ENCODE measurements around the gene RNF224. TPM values are rescaled to one million over a fixed set of nuclear protein-coding genes. Genes with fewer than 3 reads are reported as not detected.
A peak's percentile ranks its signal among the peaks of the same experiment; 100 is the strongest.
"Not testable (repeated sequence)": the region's sequence is repeated elsewhere in the genome, so short reads cannot be mapped to it uniquely, and the experiment has no call there.

Gene RNF224
- total and polyA plus RNA-seq, 7 experiments from 2014 or later: 0.12 TPM; not detected in 6

DNA sequence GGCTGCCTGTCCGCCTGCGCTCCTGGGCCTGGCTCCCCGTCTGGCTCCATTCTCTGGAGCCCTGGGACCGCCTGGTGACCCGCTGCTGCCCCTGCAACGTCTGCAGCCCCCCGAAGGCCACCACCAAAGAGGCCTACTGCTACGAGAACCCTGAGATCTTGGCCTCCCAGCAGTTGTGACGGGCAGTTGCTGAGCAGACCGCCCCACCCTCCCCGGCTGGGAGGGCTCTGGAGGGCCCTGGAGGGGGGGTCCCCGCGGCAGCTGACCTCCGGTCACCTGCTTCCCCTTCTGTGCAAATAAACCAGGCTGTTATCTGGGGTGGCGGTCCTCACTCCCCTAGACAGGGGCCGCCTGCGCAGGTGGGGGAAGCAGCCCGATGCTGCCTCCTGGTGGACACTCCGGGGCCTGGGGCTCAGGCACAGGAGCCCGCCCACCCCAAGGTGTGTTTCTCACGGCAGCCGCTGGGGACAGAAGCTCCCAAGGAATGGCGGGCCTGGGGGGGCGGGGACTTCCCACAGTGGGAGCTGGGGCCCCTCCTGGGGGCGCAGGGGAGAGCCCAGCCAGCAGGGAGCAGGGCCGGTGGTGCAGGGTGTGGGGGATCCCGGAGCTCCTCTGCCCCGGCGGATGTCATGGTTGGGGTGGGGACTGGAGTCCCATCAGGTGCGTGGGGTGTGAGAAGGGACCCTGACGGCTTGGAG lies 9.1 kb downstream of the RNF224 start:
- Mint-ChIP-seq H3K4me1 (peaks cover 4 to 16% (median 11%) of the 10 kb centered on the region in 7 donors), H3K36me3 (peaks cover 0 to 4% (median 0%) of the 10 kb centered on the region in 5 donors), H3K27me3 (peaks cover 0 to 10% (median 0%) of the 10 kb centered on the region in 5 donors), H3K4me3 (peak overlapping the region in 2 of 10 donors; percentile 25), H3K9me3 (peaks cover 0 to 6% (median 0%) of the 10 kb centered on the region in 11 donors), H3K27ac (no peak overlapping the region)
- CTCF ChIA-PET: interaction anchor here (0.5 to 2.2 kb wide), 16 partner anchors 9 to 757 kb away, joined by 3 to 13 read pairs (median 4); partner anchors contain the start of genes MAN1B1 and RNF224
- peaks cover 6 to 13% of the 10 kb centered on the region in 2 donors for H3K4me1 ChIP-seq (ENCODE audit: control insufficient read depth in 2 of 2, insufficient read depth in 2 of 2, low read length in 2 of 2)
- peak; percentile 56 for ATAC-seq
- H3K27me3 ChIP-seq (ENCODE audit: control insufficient read depth in 2 of 2, insufficient read depth in 2 of 2, low read length in 2 of 2): no peaks in the 10 kb centered on the region
- H3K36me3 ChIP-seq (ENCODE audit: control insufficient read depth in 2 of 3, insufficient read depth in 3 of 3, low read length in 3 of 3): no peaks in the 10 kb centered on the region
- no peak overlapping the region for H3K27ac ChIP-seq (ENCODE audit: low read depth, low read length)
- intact Hi-C loops (cut with micrococcal nuclease): loop anchor here (1.0 to 5.0 kb wide), 8 partner anchors 13 to 207 kb away; partner anchors contain the start of genes NELFB (in 2 of the 2), NDOR1 (in 1 of the 2), NPDC1 (in 1 of the 2) and TMEM203 (in 1 of the 2)
- DNase-seq: peak; percentile 79 to 93 (median 87)
- H3K4me3 ChIP-seq (ENCODE audit: low read length): peak overlapping the region; percentile 27
- H3K9me3 ChIP-seq (ENCODE audit: control insufficient read depth in 2 of 3, low read length in 3 of 3): no peaks in the 10 kb centered on the region
- POLR2A ChIA-PET: interaction anchor here (0.7 to 10.7 kb wide), 9 partner anchors 13 to 446 kb away, joined by 3 to 168 read pairs (median 3); partner anchors contain the start of genes MAN1B1, NELFB, RNF208 and STPG3

DNA sequence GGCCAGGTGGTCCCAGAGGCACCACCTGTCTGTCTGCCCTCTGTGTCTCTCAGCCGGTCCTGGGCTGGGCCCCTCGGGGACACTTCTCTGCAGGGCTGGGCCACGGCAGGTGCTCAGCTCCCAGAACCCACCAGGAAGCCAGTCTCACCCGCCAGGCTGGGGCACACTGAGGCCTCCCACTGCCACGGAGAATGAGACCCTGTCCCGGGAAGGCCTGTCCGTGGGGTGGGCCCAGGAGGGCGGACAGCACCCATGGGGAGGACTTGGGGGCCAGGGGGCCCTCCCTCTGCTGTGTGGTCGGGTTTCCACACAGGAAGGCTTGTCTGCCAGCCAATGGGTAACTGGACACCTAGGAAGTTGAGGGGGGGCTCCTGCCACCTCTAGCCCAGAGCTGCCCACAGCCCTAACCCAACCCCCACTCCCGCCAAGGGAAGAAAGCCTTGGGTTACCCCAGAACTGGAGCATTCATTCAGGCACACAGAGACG lies 9.7 kb downstream of the RNF224 start:
- Mint-ChIP-seq H3K36me3 (peaks cover 0 to 4% (median 0%) of the 10 kb centered on the region in 5 donors), H3K4me3 (peak overlapping the region in 2 of 10 donors; percentile 25)
- intact Hi-C loops (cut with micrococcal nuclease): loop anchor here (1.0 to 5.0 kb wide), 8 partner anchors 14 to 208 kb away; partner anchors contain the start of genes NELFB (in 2 of the 2), NDOR1 (in 1 of the 2), NPDC1 (in 1 of the 2) and TMEM203 (in 1 of the 2)

DNA sequence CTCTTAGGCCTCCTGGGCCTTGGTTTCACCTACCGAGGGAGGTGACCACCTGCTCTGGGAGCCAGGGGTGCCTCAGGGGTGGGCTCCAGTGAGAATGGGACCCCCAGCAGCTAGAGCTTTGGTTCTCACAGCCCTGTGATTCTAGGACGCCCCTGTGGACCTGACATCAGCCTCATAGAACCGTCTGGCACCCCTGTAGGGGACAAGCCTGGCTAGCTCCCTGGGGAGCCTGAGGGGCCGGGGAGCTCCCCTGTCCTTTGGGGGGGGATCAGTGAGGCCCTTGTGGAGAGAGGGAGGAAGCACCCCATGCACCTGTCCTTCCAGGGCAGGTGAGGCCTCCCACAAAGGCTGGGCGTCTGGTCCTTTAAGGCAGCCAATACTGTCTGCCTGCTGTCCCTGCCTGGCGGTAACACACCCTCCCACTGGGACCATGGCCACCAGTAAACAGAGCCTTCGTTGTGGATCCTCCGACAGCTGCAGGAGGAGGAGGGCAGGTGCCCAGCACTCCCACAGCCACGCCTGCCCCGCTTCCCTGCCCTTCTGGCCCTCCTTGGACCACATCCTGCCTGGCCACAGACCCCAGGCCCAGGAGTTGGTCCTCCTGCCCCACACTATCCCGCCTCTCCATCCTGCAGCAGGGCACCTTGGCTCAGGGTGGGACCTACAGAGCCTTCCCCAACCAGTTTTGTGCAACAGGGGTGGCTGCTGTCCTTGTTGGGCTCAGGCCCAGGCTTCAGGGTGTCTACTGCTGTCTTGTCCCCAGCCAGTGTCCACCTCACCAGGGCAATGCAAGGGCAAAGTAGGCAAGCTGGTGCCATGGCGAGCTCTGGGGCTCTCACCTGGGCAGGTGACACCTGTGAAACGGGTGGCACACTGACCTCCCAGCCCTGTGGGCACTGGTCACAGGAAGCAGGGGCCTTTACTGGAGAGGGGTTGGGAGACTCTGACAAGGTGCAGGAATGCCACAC lies 10.7 kb downstream of the RNF224 start:
- H3K36me3 Mint-ChIP-seq: peaks cover 0 to 11% (median 4%) of the 10 kb centered on the region in 5 donors
- ChIA-PET CTCF (interaction anchor here (0.6 to 2.2 kb wide), 8 partner anchors 9 to 199 kb away, joined by 3 to 13 read pairs (median 4); partner anchors contain the start of gene RNF224), POLR2A (interaction anchor here (0.9 to 10.7 kb wide), 4 partner anchors 14 to 152 kb away, joined by 3 to 168 read pairs (median 12); partner anchors contain the start of genes ANAPC2, MAN1B1, NELFB and SSNA1)
- Histone ChIP-seq H3K4me1 (ENCODE audit: control insufficient read depth in 2 of 2, insufficient read depth in 2 of 2, low read length in 2 of 2) (peaks cover 15 to 24% of the 10 kb centered on the region in 2 donors), H3K36me3 (ENCODE audit: control insufficient read depth in 2 of 3, insufficient read depth in 3 of 3, low read length in 3 of 3) (peaks cover 0 to 11% (median 9%) of the 10 kb centered on the region in 3 experiments), H3K27me3 (ENCODE audit: control insufficient read depth in 2 of 2, insufficient read depth in 2 of 2, low read length in 2 of 2) (no peaks in the 10 kb centered on the region), H3K9me3 (ENCODE audit: control insufficient read depth in 2 of 3, low read length in 3 of 3) (no peaks in the 10 kb centered on the region), H3K27ac (ENCODE audit: low read depth, low read length) (no peak overlapping the region), H3K4me3 (ENCODE audit: low read length) (no peak overlapping the region)
- peaks cover 0 to 8% (median 0%) of the 10 kb centered on the region in 11 donors for H3K9me3 Mint-ChIP-seq
- no peak for DNase-seq
- H3K4me1 Mint-ChIP-seq: peaks cover 9 to 26% (median 20%) of the 10 kb centered on the region in 7 donors
- H3K27ac Mint-ChIP-seq: peak overlapping the region in 1 of 9 donors; percentile 36
- peaks cover 0 to 9% (median 0%) of the 10 kb centered on the region in 5 donors for H3K27me3 Mint-ChIP-seq
- no peak for ATAC-seq
- intact Hi-C loops (cut with micrococcal nuclease): loop anchor here in 1 of 2 donors (5.0 kb wide), 1 partner anchor 191 kb away; the partner anchor contains the start of gene NPDC1
- peak overlapping the region in 3 of 10 donors; percentile 12 to 66 (median 50) for H3K4me3 Mint-ChIP-seq

More for the DNA sequence above, 9.7 kb downstream of the RNF224 start:
- peaks cover 4 to 16% (median 11%) of the 10 kb centered on the region in 7 donors for H3K4me1 Mint-ChIP-seq
- H3K27me3 ChIP-seq (ENCODE audit: control insufficient read depth in 2 of 2, insufficient read depth in 2 of 2, low read length in 2 of 2): no peaks in the 10 kb centered on the region
- ChIA-PET CTCF (interaction anchor here (0.5 to 2.2 kb wide), 16 partner anchors 10 to 756 kb away, joined by 3 to 13 read pairs (median 4); partner anchors contain the start of genes MAN1B1 and RNF224), POLR2A (interaction anchor here (0.7 to 10.7 kb wide), 8 partner anchors 14 to 446 kb away, joined by 3 to 168 read pairs (median 3); partner anchors contain the start of genes NELFB, RNF208, STPG3 and TMEM141)
- H3K36me3 ChIP-seq (ENCODE audit: control insufficient read depth in 2 of 3, insufficient read depth in 3 of 3, low read length in 3 of 3): peaks cover 0 to under 1% (median 0%) of the 10 kb centered on the region in 3 experiments
- H3K4me3 ChIP-seq (ENCODE audit: low read length): peak overlapping the region; percentile 27
- peaks cover 7 to 15% of the 10 kb centered on the region in 2 donors for H3K4me1 ChIP-seq (ENCODE audit: control insufficient read depth in 2 of 2, insufficient read depth in 2 of 2, low read length in 2 of 2)
- H3K27ac Mint-ChIP-seq: no peak overlapping the region
- DNase-seq (no peak), ATAC-seq (no peak)
- no peaks in the 10 kb centered on the region for H3K9me3 ChIP-seq (ENCODE audit: control insufficient read depth in 2 of 3, low read length in 3 of 3)
- peaks cover 0 to 9% (median 0%) of the 10 kb centered on the region in 5 donors for H3K27me3 Mint-ChIP-seq
- H3K27ac ChIP-seq (ENCODE audit: low read depth, low read length): no peak overlapping the region
- H3K9me3 Mint-ChIP-seq: peaks cover 0 to 6% (median 0%) of the 10 kb centered on the region in 11 donors

DNA sequence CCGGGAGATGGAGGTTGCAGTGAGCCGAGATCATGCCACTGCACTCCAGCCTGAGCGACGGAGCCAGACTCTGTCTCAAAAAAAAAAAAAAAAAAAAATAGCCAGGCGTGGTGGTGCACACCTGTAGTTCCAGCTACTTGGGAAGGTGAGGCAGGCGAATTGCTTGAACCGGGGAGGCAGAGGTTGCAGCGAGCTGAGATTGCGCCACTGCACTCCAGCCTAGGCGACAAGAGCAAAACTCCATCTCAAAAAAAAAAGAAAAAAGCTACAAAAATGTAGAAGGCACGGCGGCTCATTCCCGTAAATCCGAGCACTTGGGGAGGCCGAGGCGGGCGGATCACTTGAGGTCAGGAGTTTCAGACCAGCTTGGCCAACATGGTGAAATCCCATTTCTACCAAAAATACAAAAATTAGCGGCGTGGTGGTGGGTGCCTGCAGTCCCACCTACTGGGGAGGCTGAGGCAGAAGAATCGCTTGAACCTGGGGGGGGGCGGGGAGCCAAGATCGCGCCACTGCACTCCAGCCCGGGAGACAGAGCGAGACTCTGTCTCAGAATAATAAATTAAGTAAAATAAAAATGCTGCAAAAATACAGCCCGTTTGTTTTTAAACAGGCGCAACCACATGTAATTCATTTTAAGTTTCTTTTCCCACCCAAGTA lies 12.4 kb downstream of the RNF224 start:
- H3K4me1 ChIP-seq (ENCODE audit: control insufficient read depth in 2 of 2, insufficient read depth in 2 of 2, low read length in 2 of 2): peaks cover 15 to 24% of the 10 kb centered on the region in 2 donors
- peak overlapping the region; percentile 72 for H3K4me3 ChIP-seq (ENCODE audit: low read length)
- POLR2A ChIA-PET: interaction anchor here (0.6 to 10.7 kb wide), 17 partner anchors 14 to 248 kb away, joined by 3 to 168 read pairs (median 9); partner anchors contain the start of genes ANAPC2, EXD3, MAN1B1 and NELFB
- not testable (repeated sequence) for DNase-seq; H3K27me3 Mint-ChIP-seq; H3K9me3 ChIP-seq (ENCODE audit: control insufficient read depth in 2 of 3, low read length in 3 of 3); ATAC-seq; H3K27me3 ChIP-seq (ENCODE audit: control insufficient read depth in 2 of 2, insufficient read depth in 2 of 2, low read length in 2 of 2); H3K9me3 Mint-ChIP-seq
- peaks cover 0 to 19% (median 9%) of the 10 kb centered on the region in 3 experiments for H3K36me3 ChIP-seq (ENCODE audit: control insufficient read depth in 2 of 3, insufficient read depth in 3 of 3, low read length in 3 of 3)
- H3K27ac ChIP-seq (ENCODE audit: low read depth, low read length): peak overlapping the region; percentile 83
- CTCF ChIA-PET: interaction anchor here (0.7 to 1.3 kb wide), 4 partner anchors 15 to 454 kb away, joined by 3 to 9 read pairs (median 5); partner anchors contain the start of gene NELFB
- peaks cover 12 to 35% (median 21%) of the 10 kb centered on the region in 7 donors for H3K4me1 Mint-ChIP-seq
- H3K36me3 Mint-ChIP-seq: peaks cover 0 to 14% (median 4%) of the 10 kb centered on the region in 5 donors
- peak overlapping the region in 6 of 9 donors; percentile 52 to 69 (median 62) for H3K27ac Mint-ChIP-seq
- intact Hi-C loops (cut with micrococcal nuclease): loop anchor here (2.0 to 5.0 kb wide), 6 partner anchors 51 to 827 kb away; partner anchors contain the start of genes ANAPC2 (in 1 of the 2), ARRDC1 (in 1 of the 2), ENTR1 (in 1 of the 2) and NPDC1 (in 1 of the 2)
- H3K4me3 Mint-ChIP-seq: peak overlapping the region; percentile 70 to 93 (median 82)

DNA sequence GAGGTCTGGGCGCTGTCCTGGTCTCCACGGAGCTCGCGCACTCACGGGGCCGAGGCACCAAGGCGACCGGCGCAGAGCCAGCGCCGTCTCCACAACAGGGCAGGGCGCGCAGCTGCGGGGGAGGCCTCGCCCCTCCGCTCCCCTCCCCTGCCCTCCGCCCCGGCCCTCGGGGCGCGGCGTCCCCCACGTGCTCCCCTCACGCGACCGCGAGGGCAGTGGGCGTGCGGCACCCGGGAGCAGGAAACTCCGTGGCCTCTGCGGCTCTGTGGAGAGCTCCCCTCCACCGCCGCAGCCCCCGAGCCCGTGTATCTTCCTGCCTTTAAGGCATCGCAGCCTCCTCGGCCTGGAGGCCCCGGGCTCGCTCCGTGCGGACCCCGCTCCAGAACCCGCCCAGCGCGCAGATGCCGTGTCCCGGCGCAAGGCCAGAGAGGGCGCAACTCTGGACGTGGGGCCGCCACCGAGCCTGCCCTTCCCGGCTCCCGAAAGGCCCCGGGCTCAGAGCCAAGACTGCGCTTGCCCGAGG lies 13.1 kb downstream of the RNF224 start:
- H3K36me3 ChIP-seq (ENCODE audit: control insufficient read depth in 2 of 3, insufficient read depth in 3 of 3, low read length in 3 of 3): peaks cover 0 to 19% (median 9%) of the 10 kb centered on the region in 3 experiments
- no peaks in the 10 kb centered on the region for H3K9me3 ChIP-seq (ENCODE audit: control insufficient read depth in 2 of 3, low read length in 3 of 3)
- Mint-ChIP-seq H3K27me3 (peaks cover 0 to 4% (median 0%) of the 10 kb centered on the region in 5 donors), H3K9me3 (peaks cover 0 to 9% (median 0%) of the 10 kb centered on the region in 11 donors), H3K4me1 (peaks cover 12 to 35% (median 21%) of the 10 kb centered on the region in 7 donors), H3K36me3 (peaks cover 0 to 14% (median 4%) of the 10 kb centered on the region in 5 donors), H3K4me3 (peak overlapping the region; percentile 70 to 93 (median 82)), H3K27ac (peak overlapping the region in 8 of 9 donors; percentile 52 to 94 (median 67))
- ATAC-seq (peak; percentile 33), DNase-seq (peak in 7 of 9 donors; percentile 59 to 81 (median 72))
- peaks cover 15 to 24% of the 10 kb centered on the region in 2 donors for H3K4me1 ChIP-seq (ENCODE audit: control insufficient read depth in 2 of 2, insufficient read depth in 2 of 2, low read length in 2 of 2)
- peak overlapping the region; percentile 83 for H3K27ac ChIP-seq (ENCODE audit: low read depth, low read length)
- ChIA-PET POLR2A (interaction anchor here (0.7 to 10.7 kb wide), 36 partner anchors 13 to 707 kb away, joined by 3 to 168 read pairs (median 4); partner anchors contain the start of genes ANAPC2, CYSRT1, EXD3 and MAN1B1), CTCF (interaction anchor here (0.6 to 1.3 kb wide), 6 partner anchors 14 to 450 kb away, joined by 3 to 9 read pairs (median 4); partner anchors contain the start of gene NELFB)
- peak overlapping the region; percentile 72 for H3K4me3 ChIP-seq (ENCODE audit: low read length)
- intact Hi-C loops (cut with micrococcal nuclease): loop anchor here (2.0 to 5.0 kb wide), 5 partner anchors 52 to 828 kb away; partner anchors contain the start of genes ANAPC2 (in 1 of the 2), ARRDC1 (in 1 of the 2), ENTR1 (in 1 of the 2) and NRARP (in 1 of the 2)
- H3K27me3 ChIP-seq (ENCODE audit: control insufficient read depth in 2 of 2, insufficient read depth in 2 of 2, low read length in 2 of 2): no peaks in the 10 kb centered on the region
